Effector memory CD8-positive, alpha-beta T cell (primary cell): ENCODE measurements around the gene RGP1.
A peak's percentile ranks its signal among the peaks of the same experiment; 100 is the strongest.

Source experiments
- ATAC-seq: fragments of 150-1000 bp; cut with Tn5 transposase; replicated peaks from 2 replicates; pipeline ENCODE4 v1.10.0; 2021; ENCODE audit warnings: mild to moderate bottlenecking, moderate library complexity
- DNase-seq, 3 experiments: peaks; one replicate each; pipeline ENCODE4 v3.0.0; 2021
- H3K27ac Mint-ChIP-seq, 2 donors: one replicate each; pipeline ENCODE4 v1.8.0; 2022; ENCODE audit warnings: mild to moderate bottlenecking in 2 of 2, mixed read lengths in 2 of 2, moderate library complexity in 2 of 2
- H3K27me3 Mint-ChIP-seq, 2 donors: one replicate each; pipeline ENCODE4 v1.8.0; 2022; ENCODE audit warnings: mixed read lengths in 2 of 2
- H3K36me3 Mint-ChIP-seq: one replicate; pipeline ENCODE4 v1.8.0; 2022; ENCODE audit warnings: mild to moderate bottlenecking, moderate library complexity, mixed read lengths; ENCODE audit not compliant: insufficient read depth
- H3K4me1 Mint-ChIP-seq, 2 donors: one replicate each; pipeline ENCODE4 v1.8.0; 2022; ENCODE audit warnings: low read depth in 2 of 2, mixed read lengths in 2 of 2
- H3K4me3 Mint-ChIP-seq, 2 donors: one replicate each; pipeline ENCODE4 v1.8.0; 2022; ENCODE audit warnings: mild to moderate bottlenecking in 2 of 2, mixed read lengths in 2 of 2, moderate library complexity in 2 of 2
- H3K9me3 Mint-ChIP-seq, 2 donors: one replicate each; pipeline ENCODE4 v1.8.0; 2022; ENCODE audit warnings: mixed read lengths in 2 of 2

The RGP1 gene

DNA sequence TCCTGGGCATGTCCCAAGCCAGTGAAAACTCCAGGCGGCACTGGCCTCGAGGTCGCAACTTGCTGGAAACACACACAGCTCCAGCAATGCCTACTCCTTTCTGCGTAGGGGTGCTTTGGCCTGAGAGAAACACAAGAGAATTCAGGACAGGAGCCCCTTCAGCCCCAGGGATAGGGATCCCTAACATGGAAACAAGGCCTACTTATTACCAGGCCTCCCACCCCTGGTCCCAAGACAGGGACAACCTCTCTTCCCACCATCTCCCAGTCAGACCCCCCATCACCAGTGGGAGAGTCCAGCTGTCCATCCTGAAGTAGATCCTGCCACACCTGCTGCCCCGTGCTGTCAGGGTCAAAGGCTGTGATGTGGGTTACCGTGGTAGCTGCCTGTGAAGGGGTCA lies 8.8 kb upstream of the RGP1 start:
- Mint-ChIP-seq H3K27me3 (no peaks in the 10 kb centered on the region), H3K4me1 (peaks cover 23 to 32% of the 10 kb centered on the region in 2 donors), H3K27ac (peak overlapping the region in 1 of 2 donors; percentile 72), H3K9me3 (no peaks in the 10 kb centered on the region), H3K36me3 (peaks cover 40% of the 10 kb centered on the region), H3K4me3 (no peak overlapping the region)
- ATAC-seq (no peak), DNase-seq (no peak)

DNA sequence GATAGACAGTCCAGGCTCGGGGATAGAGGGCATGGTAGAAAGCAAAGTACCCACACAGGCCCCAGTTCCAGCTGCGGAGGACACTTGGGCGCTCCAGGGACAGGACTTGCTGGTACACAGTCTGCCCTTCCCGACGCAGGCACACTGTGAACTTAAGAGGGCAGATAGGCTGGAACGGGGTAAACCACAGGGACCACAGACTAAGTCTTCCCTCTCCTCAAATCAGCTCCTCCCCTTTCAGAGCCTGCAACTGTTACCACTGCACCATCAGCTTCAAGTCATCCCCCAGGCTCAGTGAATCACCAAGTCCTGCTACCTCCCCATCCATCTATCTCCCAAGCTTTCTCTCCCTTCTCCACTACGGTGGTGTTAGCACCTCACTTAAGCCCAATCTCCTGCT lies 7.3 kb upstream of the RGP1 start:
- peaks cover 38% of the 10 kb centered on the region for H3K36me3 Mint-ChIP-seq

DNA sequence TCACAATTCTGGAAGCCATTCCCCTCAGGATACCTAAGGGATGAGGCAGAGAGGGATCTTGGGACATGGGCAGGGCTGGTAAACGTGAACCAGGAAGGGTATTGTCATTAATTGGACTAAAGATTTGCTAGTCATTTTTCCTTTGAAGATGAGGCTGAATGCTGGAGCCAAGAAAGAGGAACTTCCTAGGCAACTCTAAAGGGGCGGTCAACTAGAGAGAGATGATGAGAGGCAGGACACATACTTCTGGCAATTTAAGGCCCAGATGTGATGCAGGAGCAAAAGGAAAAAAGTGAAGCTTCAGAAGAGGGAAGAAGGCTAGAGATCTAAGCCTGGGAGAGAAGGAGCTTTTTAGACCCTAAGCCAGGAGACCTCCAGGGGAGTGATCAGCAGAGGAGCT lies 5.6 kb upstream of the RGP1 start:
- Mint-ChIP-seq H3K27me3 (no peaks in the 10 kb centered on the region), H3K4me3 (no peak overlapping the region), H3K36me3 (peaks cover 31% of the 10 kb centered on the region), H3K27ac (peak overlapping the region in 1 of 2 donors; percentile 7), H3K9me3 (no peaks in the 10 kb centered on the region), H3K4me1 (peaks cover 47 to 54% of the 10 kb centered on the region in 2 donors)
- DNase-seq: no peak
- ATAC-seq: no peak

More for the DNA sequence above, 7.3 kb upstream of the RGP1 start:
- ATAC-seq: peak; percentile 76
- Mint-ChIP-seq H3K9me3 (no peaks in the 10 kb centered on the region), H3K27me3 (no peaks in the 10 kb centered on the region), H3K4me1 (peaks cover 30 to 38% of the 10 kb centered on the region in 2 donors), H3K27ac (peak overlapping the region; percentile 69 to 72), H3K4me3 (no peak overlapping the region)
- DNase-seq: no peak

DNA sequence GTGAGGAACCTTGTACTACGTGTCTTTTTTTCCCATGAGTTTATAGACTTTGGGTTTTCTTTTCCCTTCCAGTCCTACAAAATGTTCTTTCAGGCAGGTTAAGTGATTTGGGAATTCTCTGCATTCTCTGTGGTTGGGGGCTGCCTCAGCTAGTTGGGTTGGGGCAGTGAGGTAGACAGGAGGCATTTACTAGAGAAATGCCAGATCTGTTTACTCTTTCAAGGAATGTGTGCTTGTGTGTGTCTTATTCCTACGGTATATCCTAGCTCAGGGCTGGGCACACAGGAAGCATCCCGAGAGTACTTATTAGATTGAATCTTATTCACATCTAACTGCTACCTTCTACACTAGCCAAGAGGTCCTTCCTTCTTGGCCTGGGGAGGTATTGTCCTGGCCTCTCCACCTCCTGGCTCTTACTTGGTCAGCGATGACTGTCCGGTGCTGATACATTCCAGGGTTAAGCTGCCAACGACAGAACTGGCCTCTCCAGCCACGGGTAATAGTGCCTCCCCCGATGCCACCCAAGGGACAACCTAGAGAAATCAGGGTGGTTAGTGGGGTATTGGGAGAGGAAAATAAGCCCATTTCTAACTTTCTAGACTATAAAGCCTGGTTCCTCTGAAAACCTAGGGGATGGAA lies 5.1 kb upstream of the RGP1 start:
- DNase-seq (no peak), ATAC-seq (no peak)
- H3K27ac Mint-ChIP-seq: peak overlapping the region in 1 of 2 donors; percentile 7
- H3K4me3 Mint-ChIP-seq: no peak overlapping the region
- H3K9me3 Mint-ChIP-seq: no peaks in the 10 kb centered on the region
- peaks cover 33% of the 10 kb centered on the region for H3K36me3 Mint-ChIP-seq
- H3K27me3 Mint-ChIP-seq: no peaks in the 10 kb centered on the region
- H3K4me1 Mint-ChIP-seq: peaks cover 46 to 54% of the 10 kb centered on the region in 2 donors

DNA sequence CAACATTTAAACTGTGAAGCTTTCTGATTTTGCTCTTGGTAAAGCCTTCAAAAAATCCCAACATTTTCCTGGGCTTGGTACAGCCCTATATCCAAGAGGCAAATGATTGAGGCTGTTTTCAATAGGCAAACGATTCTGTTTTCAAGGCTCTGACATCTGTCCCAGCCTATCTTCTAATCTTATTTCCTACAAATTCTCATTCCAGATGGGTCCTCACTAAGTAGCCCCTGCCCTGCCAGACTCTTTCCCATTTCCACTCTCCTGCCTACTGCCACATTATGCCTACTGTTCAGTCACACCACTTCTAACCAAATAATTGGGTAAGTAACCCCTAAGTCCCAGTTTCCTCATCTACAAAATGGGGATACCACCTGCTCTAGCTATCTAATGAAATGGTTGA lies 3.5 kb upstream of the RGP1 start:
- H3K9me3 Mint-ChIP-seq: no peaks in the 10 kb centered on the region
- H3K36me3 Mint-ChIP-seq: peaks cover 33% of the 10 kb centered on the region
- no peaks in the 10 kb centered on the region for H3K27me3 Mint-ChIP-seq
- peak overlapping the region; percentile 61 to 69 for H3K27ac Mint-ChIP-seq
- DNase-seq (no peak), ATAC-seq (no peak)
- peaks cover 54 to 65% of the 10 kb centered on the region in 2 donors for H3K4me1 Mint-ChIP-seq
- peak overlapping the region; percentile 96 to 98 for H3K4me3 Mint-ChIP-seq

DNA sequence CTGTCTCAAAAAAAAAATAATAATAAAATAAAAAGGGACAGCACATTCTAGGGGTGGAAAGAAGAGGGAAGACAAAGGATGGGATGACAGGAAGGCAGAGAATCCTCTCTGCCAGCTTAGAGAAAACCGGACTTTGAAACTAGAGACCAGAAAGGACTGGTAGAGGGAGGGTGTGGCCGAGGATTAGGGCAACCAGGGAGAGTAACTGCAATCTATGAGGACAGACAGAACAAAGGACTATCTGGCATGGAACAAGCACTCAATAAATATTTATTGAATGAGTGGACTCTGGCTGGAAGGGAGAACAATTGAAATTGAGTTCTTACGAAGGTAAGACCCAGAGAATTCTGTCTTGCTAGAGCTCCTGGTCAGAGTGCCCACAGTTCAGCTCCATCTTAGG lies 2.5 kb upstream of the RGP1 start:
- no peaks in the 10 kb centered on the region for H3K27me3 Mint-ChIP-seq
- no peaks in the 10 kb centered on the region for H3K9me3 Mint-ChIP-seq
- DNase-seq: no peak
- H3K4me3 Mint-ChIP-seq: peak overlapping the region; percentile 96 to 98
- peaks cover 54 to 68% of the 10 kb centered on the region in 2 donors for H3K4me1 Mint-ChIP-seq
- no peak for ATAC-seq
- no peak overlapping the region for H3K27ac Mint-ChIP-seq
- peaks cover 27% of the 10 kb centered on the region for H3K36me3 Mint-ChIP-seq

DNA sequence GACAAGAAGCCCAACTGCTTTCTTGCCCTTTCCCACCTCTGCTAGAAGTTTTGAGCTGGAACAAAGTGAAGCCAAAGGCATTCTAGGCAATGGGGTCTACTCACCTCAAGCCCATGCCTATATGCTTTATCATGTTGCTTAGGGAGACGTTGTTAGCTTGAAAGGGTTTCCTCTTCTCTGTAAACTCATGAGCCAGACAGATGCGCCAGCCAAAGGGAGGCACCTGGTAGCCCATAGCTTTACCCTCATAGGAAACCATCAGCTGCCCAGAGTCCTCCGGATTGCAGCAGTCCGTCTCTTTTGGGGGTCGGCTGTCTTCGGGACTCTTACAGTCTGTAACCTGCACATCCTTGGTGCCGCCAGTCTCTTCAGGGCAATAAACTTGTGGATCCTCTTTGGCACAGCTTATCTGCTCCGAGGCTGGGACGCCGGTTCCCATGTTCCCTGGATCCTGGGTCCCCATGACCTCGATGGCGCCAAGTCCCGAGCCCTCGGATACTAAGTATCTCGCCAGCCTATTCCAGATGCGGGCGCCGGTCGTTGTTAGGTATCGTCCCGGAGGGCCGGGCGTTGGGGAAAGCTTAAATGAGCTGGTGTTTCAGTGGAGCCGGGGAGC lies 737 bp upstream of the RGP1 start:
- no peaks in the 10 kb centered on the region for H3K9me3 Mint-ChIP-seq

DNA sequence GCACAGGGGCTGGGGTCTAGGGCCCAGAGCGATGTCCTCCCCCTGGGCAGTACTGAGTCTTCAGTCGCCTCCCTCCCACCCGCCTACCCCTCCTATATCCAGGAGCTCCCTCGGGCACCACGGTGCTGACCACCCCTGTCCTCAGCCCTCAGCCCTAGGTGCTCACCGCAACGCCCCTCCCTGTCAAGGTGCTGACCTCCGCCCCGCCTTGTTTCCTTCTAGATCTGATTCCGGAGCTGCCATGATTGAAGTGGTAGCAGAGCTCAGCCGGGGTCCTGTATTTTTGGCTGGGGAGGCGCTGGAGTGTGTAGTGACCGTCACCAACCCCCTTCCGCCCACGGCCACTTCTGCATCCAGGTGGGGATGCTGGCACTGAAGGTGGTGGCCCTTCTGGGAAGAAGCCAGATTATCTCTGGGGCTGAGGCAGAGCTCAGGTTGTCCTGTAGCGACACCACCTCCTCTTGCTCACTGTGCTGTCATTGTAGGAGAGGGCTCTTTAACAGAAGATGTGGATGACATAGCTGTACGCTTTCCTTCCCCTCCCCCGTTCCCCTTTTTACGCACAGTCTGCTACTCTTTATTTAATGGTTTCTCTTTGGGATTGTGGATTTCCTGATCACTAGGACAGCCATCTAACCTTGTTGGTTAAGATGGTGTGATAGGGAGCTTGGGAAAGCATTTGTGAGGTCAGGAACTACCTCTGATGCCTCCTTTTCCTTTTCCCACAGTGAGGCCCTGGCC lies 598 bp downstream of the RGP1 start:
- H3K4me1 Mint-ChIP-seq: peaks cover 44 to 46% of the 10 kb centered on the region in 2 donors
- peak overlapping the region; percentile 96 to 98 for H3K4me3 Mint-ChIP-seq

More for the DNA sequence above, 737 bp upstream of the RGP1 start:
- Mint-ChIP-seq H3K4me3 (peak overlapping the region; percentile 96 to 98), H3K4me1 (peaks cover 43 to 54% of the 10 kb centered on the region in 2 donors), H3K27ac (peak overlapping the region; percentile 67 to 94), H3K27me3 (no peaks in the 10 kb centered on the region), H3K36me3 (peaks cover 28% of the 10 kb centered on the region)
- DNase-seq: peak in 1 of 3 experiments; percentile 11
- ATAC-seq: peak; percentile 11

DNA sequence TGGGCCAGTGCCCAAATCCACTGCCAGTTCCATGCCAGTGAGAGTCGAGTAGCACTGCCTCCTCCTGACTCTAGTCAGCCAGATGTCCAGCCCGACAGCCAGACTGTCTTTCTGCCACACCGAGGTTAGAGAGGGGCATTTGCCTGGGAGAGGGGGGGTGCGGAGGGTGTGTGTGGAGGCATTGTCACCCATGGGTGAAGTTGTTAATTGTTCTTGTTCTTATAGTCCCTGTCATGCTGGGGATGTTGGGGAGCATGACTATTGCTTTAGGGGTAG lies 1.1 kb downstream of the RGP1 start:
- peaks cover 43 to 44% of the 10 kb centered on the region in 2 donors for H3K4me1 Mint-ChIP-seq
- ATAC-seq: no peak
- peak overlapping the region; percentile 96 to 98 for H3K4me3 Mint-ChIP-seq
- H3K36me3 Mint-ChIP-seq: peaks cover 19% of the 10 kb centered on the region
- H3K27ac Mint-ChIP-seq: peak overlapping the region; percentile 93 to 94
- H3K27me3 Mint-ChIP-seq: no peaks in the 10 kb centered on the region
- H3K9me3 Mint-ChIP-seq: no peaks in the 10 kb centered on the region
- DNase-seq: no peak

More for the DNA sequence above, 598 bp downstream of the RGP1 start:
- H3K9me3 Mint-ChIP-seq: no peaks in the 10 kb centered on the region
- DNase-seq: peak in 2 of 3 experiments; percentile 19 to 33
- H3K36me3 Mint-ChIP-seq: peaks cover 19% of the 10 kb centered on the region
- peak overlapping the region; percentile 93 to 94 for H3K27ac Mint-ChIP-seq
- H3K27me3 Mint-ChIP-seq: no peaks in the 10 kb centered on the region
- ATAC-seq: peak; percentile 47

DNA sequence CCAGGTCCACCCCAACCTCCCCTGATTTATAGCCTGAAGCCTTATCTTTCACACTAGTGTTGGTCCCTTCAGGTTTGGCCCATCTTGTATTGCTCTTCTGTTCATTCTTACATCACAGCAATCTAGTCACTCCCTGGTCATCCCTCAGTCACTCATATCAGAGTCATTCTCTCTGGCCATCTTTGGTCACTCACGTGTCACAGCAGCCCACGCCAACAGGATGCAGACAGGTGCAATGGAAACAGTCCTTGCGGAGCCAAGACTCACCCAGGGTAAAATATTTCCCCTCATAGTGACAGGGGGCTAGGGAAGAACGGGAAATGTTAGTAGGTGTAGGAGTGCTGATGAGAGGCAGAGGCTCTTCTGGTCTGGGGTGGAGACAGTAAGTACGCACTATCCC lies 4.4 kb downstream of the RGP1 start:
- H3K27me3 Mint-ChIP-seq: no peaks in the 10 kb centered on the region
- H3K4me3 Mint-ChIP-seq: no peak overlapping the region
- H3K9me3 Mint-ChIP-seq: no peaks in the 10 kb centered on the region
- H3K36me3 Mint-ChIP-seq: peaks cover 17% of the 10 kb centered on the region
- no peak for DNase-seq
- H3K4me1 Mint-ChIP-seq: peaks cover 29 to 34% of the 10 kb centered on the region in 2 donors
- ATAC-seq: no peak
- no peak overlapping the region for H3K27ac Mint-ChIP-seq

DNA sequence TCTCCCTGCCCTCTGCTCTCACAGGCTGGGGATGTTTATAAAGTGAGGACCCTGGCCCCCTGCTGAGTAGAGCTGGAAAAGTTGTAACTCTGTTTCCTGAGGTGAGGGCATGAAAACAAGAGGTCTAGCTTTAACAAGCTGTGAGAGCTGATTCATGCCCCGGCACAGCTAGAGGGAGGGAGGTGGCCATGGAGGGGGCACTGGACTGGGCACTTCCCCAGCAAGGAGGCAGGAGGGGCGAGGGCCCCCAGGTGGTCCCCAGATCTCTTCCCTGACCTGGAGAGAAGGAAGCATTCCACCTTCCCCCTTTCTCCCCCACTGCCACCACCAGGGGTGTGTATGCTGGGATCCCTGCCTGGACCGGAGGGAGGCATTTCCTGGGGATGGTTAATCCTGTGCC lies 5.2 kb downstream of the RGP1 start, which contains the start of gene MSMP:
TSS of gene MSMP (minus strand) at position 13 of the 400 bp plus-strand sequence. CDS start 147 bp downstream, outside the sequence.
- Mint-ChIP-seq H3K4me3 (no peak within 1 kb of the TSS), H3K27me3 (no peaks in the 10 kb centered on the region), H3K36me3 (peaks cover 14% of the 10 kb centered on the region), H3K27ac (no peak within 1 kb of the TSS), H3K4me1 (peaks cover 30 to 37% of the 10 kb centered on the region in 2 donors), H3K9me3 (no peaks in the 10 kb centered on the region)
- DNase-seq: no peak
- ATAC-seq: no peak

DNA sequence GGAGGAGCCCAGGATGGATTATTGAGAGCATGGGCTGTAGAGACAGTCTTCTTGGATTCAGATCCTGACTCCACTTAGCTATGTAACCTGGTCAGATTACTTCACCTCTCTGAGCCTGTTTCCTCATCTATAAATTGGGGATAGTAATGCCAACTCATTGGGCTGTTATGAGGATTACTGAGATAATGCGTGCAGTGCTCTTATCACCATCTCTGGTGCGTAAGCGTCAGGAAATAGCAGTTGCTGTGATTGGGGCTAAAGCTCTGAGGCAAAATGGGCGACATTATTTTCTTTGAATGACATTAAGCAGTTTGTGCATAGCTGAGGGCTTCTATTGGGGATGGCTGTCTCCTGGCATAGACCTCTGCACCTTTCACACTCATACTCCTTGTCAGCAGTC lies 6.0 kb downstream of the RGP1 start:
- Mint-ChIP-seq H3K27me3 (no peaks in the 10 kb centered on the region), H3K4me1 (peaks cover 28 to 34% of the 10 kb centered on the region in 2 donors), H3K4me3 (no peak overlapping the region), H3K36me3 (peaks cover 14% of the 10 kb centered on the region), H3K27ac (no peak overlapping the region), H3K9me3 (no peaks in the 10 kb centered on the region)
- DNase-seq (no peak), ATAC-seq (no peak)

DNA sequence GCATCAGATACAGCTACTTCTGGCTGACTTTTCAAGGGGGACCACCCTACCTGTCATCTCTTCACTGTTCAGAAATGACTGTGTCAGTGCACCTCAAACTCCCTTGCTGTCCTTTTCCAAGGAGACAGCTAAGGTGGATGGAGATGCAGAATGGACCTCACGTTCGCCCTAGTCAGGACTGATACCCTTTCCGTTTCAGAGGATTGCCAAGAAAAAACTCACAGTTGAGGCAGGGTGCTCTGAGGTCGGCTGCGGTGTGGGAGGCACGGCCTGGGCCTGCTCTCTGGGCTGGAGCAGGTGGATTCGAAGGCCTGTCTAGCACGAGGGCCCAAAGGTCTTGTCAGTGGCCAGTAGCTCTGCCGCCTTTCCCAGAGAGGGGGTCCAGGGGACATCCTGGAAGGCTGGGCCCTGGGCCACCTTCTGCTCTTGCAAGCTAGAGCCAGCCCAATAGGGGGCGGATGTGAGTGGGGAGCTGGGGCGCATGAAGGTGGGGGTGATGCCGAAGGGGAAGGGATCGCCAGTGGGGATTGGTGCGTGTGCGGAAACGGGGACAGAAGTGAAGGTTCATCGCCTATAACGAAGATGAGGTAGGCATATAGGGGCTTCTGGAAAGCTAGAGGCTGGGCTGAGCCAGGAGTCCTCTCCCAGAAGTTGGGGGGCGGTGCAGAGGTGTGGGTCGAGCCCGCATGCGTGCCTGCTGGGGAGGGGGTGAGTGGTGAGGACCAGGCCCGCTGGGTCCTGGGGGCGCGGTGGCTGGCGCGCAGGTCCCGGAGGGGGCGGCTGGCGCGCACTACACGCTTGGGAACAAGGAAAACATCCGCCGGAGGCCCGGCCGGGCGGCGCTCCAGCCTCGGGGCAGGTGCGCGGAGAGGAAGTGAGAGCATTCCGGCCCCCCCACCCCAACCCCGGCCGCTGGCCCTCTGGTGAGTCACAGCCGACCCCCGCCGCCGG lies 7.5 kb downstream of the RGP1 start:
- Mint-ChIP-seq H3K27ac (peak overlapping the region; percentile 93 to 96), H3K4me3 (peak overlapping the region; percentile 91 to 99), H3K4me1 (peaks cover 22 to 40% of the 10 kb centered on the region in 2 donors), H3K36me3 (peaks cover 14% of the 10 kb centered on the region), H3K27me3 (no peaks in the 10 kb centered on the region), H3K9me3 (no peaks in the 10 kb centered on the region)
- ATAC-seq (peak; percentile 90), DNase-seq (peak; percentile 64 to 75 (median 71))
